ENCODE data around the gene SLC35A5. TPM values are rescaled to one million over a fixed set of nuclear protein-coding genes. Genes with fewer than 3 reads are reported as not detected.

The SLC35A5 gene
- total and polyA plus RNA-seq, 2 of the 4 experiments (the other 2 are of a cell fraction): 19.5 to 25.6 TPM

- H4K5ac ChIP-seq (ENCODE audit: low read depth, low read length): no peak overlapping the region
- in situ Hi-C loops (cut with MboI; ENCODE audit: low sequenced_read_pairs): no loop called here
- H2BK20ac ChIP-seq (ENCODE audit: low read depth, low read length): no peak overlapping the region
- peaks cover 6% of the 10 kb centered on the region; the same call in 1 of the 2 replicates for H3K36me3 ChIP-seq (ENCODE audit: control insufficient read depth, insufficient read depth, low read length)
- no peak overlapping the region for H2AK5ac ChIP-seq (ENCODE audit: low read depth, low read length)
- H3K18ac ChIP-seq (ENCODE audit: low read depth, low read length): no peak overlapping the region
- H2BK5ac ChIP-seq (ENCODE audit: low read depth, low read length, poor library complexity, severe bottlenecking): no peak overlapping the region
- no peaks in the 10 kb centered on the region for H4K20me1 ChIP-seq (ENCODE audit: insufficient read depth, low read length)
- H3K4me1 ChIP-seq (ENCODE audit: control insufficient read depth, insufficient read depth, low read length): no peaks in the 10 kb centered on the region
- dilution Hi-C loops (cut with HindIII; ENCODE audit: low sequenced_read_pairs, unreplicated experiment): loop anchor here (25.0 kb wide), 1 partner anchor 389 kb away; the partner anchor contains the start of genes CD200R1 and GTPBP8
- H2AFZ ChIP-seq (replicated peaks; ENCODE audit: low read length, poor library complexity): no peak overlapping the region
- H3K9me1 ChIP-seq (ENCODE audit: insufficient read depth, low read length): peaks cover 4% of the 10 kb centered on the region; the same call in 1 of the 2 replicates
- H2BK120ac ChIP-seq (ENCODE audit: low read depth, low read length): no peak overlapping the region
- H3K27me3 ChIP-seq (ENCODE audit: control insufficient read depth, insufficient read depth, low read length): no peaks in the 10 kb centered on the region
- H3K23ac ChIP-seq (ENCODE audit: low read depth, low read length): no peak overlapping the region
- ChIA-PET CTCF (no interaction called here), POLR2A (ENCODE audit: unreplicated experiment) (no interaction called here)
- no peak overlapping the region for H3K4ac ChIP-seq (ENCODE audit: low read depth, low read length)
- no peak for TF ChIP-seq BHLHE40 (IDR thresholded peaks at IDR 0.05; ENCODE audit: low read depth, low read length)
- no peak for TF ChIP-seq MAZ (IDR thresholded peaks at IDR 0.05; ENCODE audit: borderline replicate concordance, low read depth, low read length)
- TF ChIP-seq USF2 (IDR thresholded peaks at IDR 0.05; ENCODE audit: low read depth, low read length): no peak
- no peak for TF ChIP-seq CEBPB (IDR thresholded peaks at IDR 0.05; ENCODE audit: low read depth, low read length)
- TF ChIP-seq MAFK (IDR thresholded peaks at IDR 0.05; ENCODE audit: low read depth, low read length): no peak
- H2BK15ac ChIP-seq (ENCODE audit: low read depth, low read length): no peak overlapping the region
- no peaks in the 10 kb centered on the region for H3K79me1 ChIP-seq (ENCODE audit: low read depth in 1 of 2, low read length in 2 of 2)
- BruUV-seq (replicated peaks): no TSS peak
- intact Hi-C loops (cut with micrococcal nuclease): no loop called here
- H4K91ac ChIP-seq (ENCODE audit: insufficient read depth, low read depth, low read length): no peak overlapping the region; the same call in 1 of the 2 replicates
- no peak overlapping the region for H2AK9ac ChIP-seq (replicated peaks; ENCODE audit: low read depth, low read length, poor library complexity)
- H3K14ac ChIP-seq (replicated peaks; ENCODE audit: low read depth, low read length): no peak overlapping the region
- no peak overlapping the region for H3K9ac ChIP-seq (ENCODE audit: low read depth, low read length)
- H3K27ac ChIP-seq (ENCODE audit: insufficient read depth, low read length): no peak overlapping the region
- DNase-seq: no peak
- H3K9me3 ChIP-seq (ENCODE audit: control insufficient read depth, insufficient read depth, low read length): no peaks in the 10 kb centered on the region
- H3K56ac ChIP-seq (ENCODE audit: extremely low read depth, insufficient read depth, low read length): no peak overlapping the region
- no peak overlapping the region for H3K4me2 ChIP-seq (ENCODE audit: low read depth, low read length)
- ATAC-seq (ENCODE audit: low read depth): no peak
- no peak overlapping the region for H3K4me3 ChIP-seq (ENCODE audit: insufficient read depth, low read depth, low read length)
- no peak overlapping the region for H4K8ac ChIP-seq (ENCODE audit: low read depth in 2 of 2, low read length in 2 of 2)
These were observed 36.9 kb downstream of the SLC35A5 start for GRCh38 chr3:112598731-112599130.

All from IMR-90 (cell line).